Measurements from ENCODE around the gene STX18.

Gene STX18

GRCh38 chr4:4415806-4416805 lies 125.7 kb downstream of the STX18 start:
- no peak for DNase-seq

DNA sequence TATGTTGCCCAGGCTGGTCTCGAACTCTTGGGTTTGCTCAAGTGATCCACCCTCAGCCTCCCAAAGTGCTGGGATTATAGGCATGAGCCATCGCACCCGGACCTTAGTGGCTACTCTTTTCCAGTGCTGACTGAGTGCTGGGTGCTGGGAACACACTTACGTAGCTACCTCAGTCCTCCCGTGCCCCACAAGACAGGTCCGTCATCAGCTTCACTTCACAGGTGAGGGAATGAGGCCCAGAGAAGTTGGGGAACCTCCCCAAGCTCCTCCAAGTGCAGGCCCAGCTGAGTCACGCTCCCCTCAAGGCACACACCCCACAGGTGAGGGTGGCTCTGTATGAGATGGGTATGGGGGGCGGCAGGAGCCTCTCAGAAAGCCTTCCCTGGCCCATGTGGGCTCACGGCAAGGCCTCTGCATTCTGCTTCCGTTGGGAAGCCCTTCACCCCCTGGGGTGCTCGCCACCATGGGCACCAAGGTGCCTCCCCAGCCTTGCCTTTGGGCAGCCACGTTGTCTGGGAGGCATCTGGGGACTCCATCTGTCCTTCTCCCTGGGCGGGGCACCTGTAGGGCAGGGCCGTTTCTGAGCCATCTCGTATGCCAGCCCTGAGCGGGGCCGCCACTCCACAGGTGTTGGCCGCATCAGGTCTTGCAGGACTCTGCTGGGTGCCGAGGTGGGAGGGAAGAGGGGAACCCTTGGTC lies 126.6 kb downstream of the STX18 start:
- no peak for DNase-seq

DNA sequence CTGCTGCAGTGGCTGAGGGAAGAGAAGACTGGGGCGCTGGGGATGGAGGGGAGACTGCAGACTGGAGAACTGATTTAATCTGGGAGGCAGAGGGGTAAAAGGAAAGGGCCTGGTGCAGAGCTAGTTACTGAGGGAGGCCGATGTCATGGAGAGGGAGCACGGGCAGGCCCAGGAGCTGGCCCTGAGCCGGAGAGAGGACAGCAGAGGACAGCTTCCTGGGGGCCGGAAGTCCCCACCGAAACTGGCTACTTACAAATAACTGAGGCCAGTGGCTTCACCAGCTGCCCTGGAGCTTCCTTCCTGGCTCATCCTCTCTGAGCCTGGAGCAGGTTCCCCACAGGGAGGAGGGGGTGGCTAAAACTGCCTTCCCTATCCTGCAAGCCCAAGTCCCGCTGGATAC lies 128.0 kb downstream of the STX18 start:
- no peak for DNase-seq

DNA sequence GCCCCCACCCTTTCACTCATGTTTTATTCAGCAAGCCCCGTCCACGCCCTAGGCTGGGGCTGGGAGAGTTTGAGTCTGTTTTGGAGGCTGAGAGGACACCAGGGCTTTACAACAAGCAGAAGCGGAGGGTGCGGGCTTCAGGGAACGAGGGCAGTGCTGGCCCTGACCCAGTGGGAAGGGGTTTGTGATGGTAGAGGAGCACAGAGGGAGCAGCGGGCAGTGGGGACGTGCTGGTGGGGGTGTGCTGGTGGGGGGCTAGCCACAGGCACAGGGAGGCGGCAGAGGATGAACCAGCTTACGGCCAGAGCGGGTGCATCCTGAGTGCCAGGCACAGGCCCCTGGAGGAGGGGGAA lies 128.5 kb downstream of the STX18 start:
- DNase-seq, result no peak

- DNase-seq, result no peak
Measured at GRCh38 chr4:4412641-4413372, 129.0 kb downstream of the STX18 start.

DNA sequence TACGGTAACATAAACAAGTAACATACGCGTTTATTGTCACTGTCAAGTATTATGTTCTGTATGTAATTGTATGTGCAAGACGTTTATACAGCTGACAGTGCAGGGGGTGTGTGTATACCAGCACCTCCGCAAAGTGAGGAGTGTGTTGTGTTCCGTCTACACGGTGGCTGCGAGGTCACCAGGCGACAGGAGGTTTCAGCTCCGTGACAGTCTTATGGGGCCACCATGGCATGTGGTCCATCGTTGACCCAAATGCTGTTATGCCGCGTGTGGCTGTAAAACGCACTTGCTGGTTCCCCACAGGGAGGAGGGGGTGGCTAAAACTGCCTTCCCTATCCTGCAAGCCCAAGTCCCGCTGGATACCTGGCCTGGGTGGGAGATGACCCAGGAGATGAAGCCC lies 129.9 kb downstream of the STX18 start:
- DNase-seq, result no peak

DNA sequence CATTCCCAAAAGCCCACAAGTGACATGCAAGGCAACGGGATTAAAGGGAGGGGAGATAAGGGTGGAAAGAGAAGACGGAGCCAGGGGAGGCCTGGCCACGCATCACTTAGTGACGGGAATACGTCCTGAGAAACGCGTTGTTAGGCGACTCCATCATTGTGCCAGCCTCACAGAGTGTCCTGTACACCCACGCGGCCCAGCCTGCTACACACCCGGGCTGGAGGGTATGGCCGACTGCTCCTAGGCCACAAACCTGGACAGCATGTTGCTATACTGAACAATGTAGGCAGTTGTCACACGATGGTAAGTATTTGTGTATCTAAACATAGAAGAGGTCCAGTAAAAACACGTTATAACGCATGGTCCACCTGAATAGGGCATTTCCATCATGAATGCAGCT lies 131.6 kb downstream of the STX18 start:
- no peak for DNase-seq

GRCh38 chr4:4409416-4410115 lies 132.3 kb downstream of the STX18 start:
- DNase-seq, result no peak

GRCh38 chr4:4408576-4409335 lies 133.1 kb downstream of the STX18 start:
- DNase-seq, result no peak

DNA sequence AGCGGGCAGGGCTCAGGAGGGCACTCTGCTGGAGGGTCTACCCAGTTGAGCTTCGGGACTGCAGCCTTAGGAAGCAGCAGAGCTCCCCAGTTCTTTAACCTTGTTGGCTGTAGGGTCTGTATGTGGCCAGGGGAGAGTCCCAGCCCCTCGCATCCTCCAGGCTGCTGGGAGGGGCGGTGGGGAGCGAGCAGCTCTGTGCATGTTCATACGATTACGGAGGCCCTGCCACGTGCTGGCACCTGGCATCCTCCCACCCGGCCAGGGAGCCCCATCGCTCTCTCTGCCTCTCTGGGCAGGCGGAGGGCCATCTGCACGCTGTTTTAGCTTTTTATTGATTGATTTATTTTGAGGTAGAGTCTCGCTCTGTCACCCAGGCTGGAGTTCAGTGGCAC lies 133.7 kb downstream of the STX18 start:
- no peak for DNase-seq

GRCh38 chr4:4407299-4408131 lies 134.3 kb downstream of the STX18 start:
- no peak for DNase-seq

- no peak for DNase-seq
Measured at GRCh38 chr4:4406455-4407298, 135.2 kb downstream of the STX18 start.

GRCh38 chr4:4405358-4405962 lies 136.4 kb downstream of the STX18 start:
- DNase-seq, result no peak

- DNase-seq, result no peak
Measured at GRCh38 chr4:4402966-4403365, 138.9 kb downstream of the STX18 start.

DNA sequence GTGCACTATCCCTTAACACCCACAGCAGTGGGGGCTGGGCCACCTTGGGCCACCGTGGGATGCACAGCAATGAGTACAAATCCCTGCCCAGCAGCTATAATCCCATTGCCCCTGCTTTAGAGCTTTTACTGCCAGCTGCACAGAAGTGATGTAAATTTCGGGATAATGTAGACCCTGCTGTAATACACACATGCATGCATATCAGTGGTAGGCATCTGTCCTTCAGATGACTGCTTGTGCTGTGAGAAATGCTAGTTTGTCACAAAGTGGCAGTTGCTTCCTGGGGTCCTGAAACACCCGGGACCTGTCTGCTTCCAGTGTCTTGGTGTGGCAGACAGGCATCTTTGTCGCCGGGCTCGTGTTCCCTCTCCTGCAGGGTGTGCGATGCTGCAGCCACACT lies 140.8 kb downstream of the STX18 start:
- DNase-seq, result no peak

GRCh38 chr4:4398430-4398829 lies 143.4 kb downstream of the STX18 start:
- no peak for DNase-seq

DNA sequence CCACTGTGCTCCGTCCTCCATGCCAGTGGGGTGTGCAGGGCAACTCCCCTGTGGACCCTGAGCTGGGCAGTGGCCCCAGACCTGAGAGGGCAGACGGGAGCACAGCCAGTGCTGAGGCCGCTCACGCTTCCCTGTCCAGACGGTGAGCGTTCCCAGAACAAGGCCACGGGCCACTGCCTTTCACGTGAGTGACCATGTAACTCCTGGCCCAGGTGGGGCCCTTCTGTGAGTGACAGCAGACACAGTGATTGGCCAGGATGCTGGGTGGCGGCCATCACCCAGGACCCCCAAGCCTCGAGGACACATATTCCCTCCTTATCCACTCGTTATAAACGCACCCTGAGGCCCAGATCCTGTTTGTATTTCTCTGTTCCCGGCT lies 144.4 kb downstream of the STX18 start:
- no peak for DNase-seq

DNA sequence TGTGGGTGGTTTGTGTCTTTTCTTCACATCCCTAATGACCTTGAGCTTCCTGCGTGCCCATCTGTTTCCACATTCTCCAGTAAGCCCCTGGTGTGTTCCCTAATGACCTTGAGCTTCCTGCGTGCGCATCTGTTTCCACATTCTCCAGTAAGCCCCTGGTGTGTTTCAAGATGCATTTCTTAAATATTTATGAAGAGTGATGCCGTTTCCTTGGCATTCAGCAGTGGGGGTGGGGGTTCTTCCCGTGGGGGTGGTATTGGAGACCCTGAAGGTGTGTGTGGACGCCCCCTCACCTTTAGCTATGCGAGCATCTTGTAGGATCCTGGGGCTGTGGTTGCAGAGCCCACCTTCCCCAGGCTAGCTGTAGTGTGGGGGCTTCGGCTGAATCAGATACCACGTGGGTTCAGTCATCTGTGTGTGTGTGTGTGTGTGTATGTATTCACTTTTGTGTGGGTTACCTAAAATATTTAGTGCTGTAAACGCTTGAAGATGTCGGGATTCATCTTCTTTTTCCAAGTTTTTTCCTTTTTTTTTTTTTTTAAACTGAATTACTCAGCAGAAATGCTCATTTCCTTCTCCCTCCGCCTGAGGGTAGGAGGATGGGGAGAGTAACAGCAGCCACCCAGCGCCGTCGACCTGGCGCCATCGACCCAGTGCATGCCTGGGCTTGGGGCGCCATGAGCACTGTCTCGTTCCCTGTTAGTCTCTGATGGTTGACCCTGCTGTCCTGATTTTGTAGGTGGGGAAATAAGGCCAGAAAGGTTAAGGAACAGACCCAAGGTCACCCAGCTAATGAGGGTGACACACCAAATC lies 145.0 kb downstream of the STX18 start:
- DNase-seq, result no peak

Data from hematopoietic multipotent progenitor cell treated with erythropoietin and hydrocortisone succinate and interleukin-3 and kit ligand, for 6 days (in vitro differentiated cells).